Dendritic cell treated with granulocyte-macrophage colony-stimulating factor and Interleukin-4, amounts not matched to agents 40 ng/mL and 50 ng/mL, for 4 days (primary cell): ENCODE results near the gene PSMB9.

ENCODE experiments used
- H3K27ac Mint-ChIP-seq: one replicate; pipeline ENCODE4 v1.8.0; 2022; ENCODE audit warnings: mild to moderate bottlenecking, mixed read lengths
- H3K27me3 Mint-ChIP-seq: one replicate; pipeline ENCODE4 v1.8.0; 2022; ENCODE audit warnings: mild to moderate bottlenecking, mixed read lengths
- H3K36me3 Mint-ChIP-seq: one replicate; pipeline ENCODE4 v1.8.0; 2022; ENCODE audit warnings: low read depth, mixed read lengths
- H3K4me1 Mint-ChIP-seq: one replicate; pipeline ENCODE4 v1.8.0; 2022; ENCODE audit warnings: low read depth, mixed read lengths
- H3K4me3 Mint-ChIP-seq: one replicate; pipeline ENCODE4 v1.8.0; 2022; ENCODE audit warnings: mild to moderate bottlenecking, moderate library complexity, mixed read lengths
- H3K9me3 Mint-ChIP-seq: one replicate; pipeline ENCODE4 v1.8.0; 2022; ENCODE audit warnings: mixed read lengths
- intact Hi-C: fragments of 100-400 bp; cut with micrococcal nuclease; formaldehyde crosslinking; loops from one replicate; pipeline ENCODE4 v1.15.0; 2022

PSMB9 gene

GRCh38 chr6:32843979-32844838 lies 9.8 kb upstream of the PSMB9 start, which contains the start of gene PSMB8:
Gene PSMB8, minus strand, starts transcription at chr6:32844047. Its CDS starts 51 bp downstream, at chr6:32843996.
- Mint-ChIP-seq H3K36me3 (peaks cover 88% of the 10 kb centered on the region), H3K4me3 (peak within 1 kb of the TSS; percentile 91), H3K27ac (peak within 1 kb of the TSS; percentile 99), H3K27me3 (no peaks in the 10 kb centered on the region), H3K4me1 (peaks cover 82% of the 10 kb centered on the region), H3K9me3 (no peaks in the 10 kb centered on the region)
- intact Hi-C loops: loop anchor here (1.0 to 5.0 kb wide), 2 partner anchors 9 to 128 kb away; partner anchors contain the start of gene TAP1

GRCh38 chr6:32844839-32845383 lies 9.1 kb upstream of the PSMB9 start:
- no peaks in the 10 kb centered on the region for H3K27me3 Mint-ChIP-seq
- peak overlapping the region; percentile 91 for H3K4me3 Mint-ChIP-seq
- peaks cover 84% of the 10 kb centered on the region for H3K4me1 Mint-ChIP-seq
- H3K27ac Mint-ChIP-seq: peak overlapping the region; percentile 99
- peaks cover 94% of the 10 kb centered on the region for H3K36me3 Mint-ChIP-seq
- H3K9me3 Mint-ChIP-seq: no peaks in the 10 kb centered on the region
- intact Hi-C loops: loop anchor here (1.0 to 5.0 kb wide), 2 partner anchors 8 to 127 kb away; partner anchors contain the start of gene TAP1

- intact Hi-C loops: no loop called here
- Mint-ChIP-seq H3K36me3 (peaks cover 94% of the 10 kb centered on the region), H3K4me1 (peaks cover 84% of the 10 kb centered on the region), H3K27me3 (no peaks in the 10 kb centered on the region), H3K9me3 (no peaks in the 10 kb centered on the region), H3K27ac (peak overlapping the region; percentile 99), H3K4me3 (peak overlapping the region; percentile 91)
Measured at GRCh38 chr6:32845384-32845884, 8.6 kb upstream of the PSMB9 start.

DNA sequence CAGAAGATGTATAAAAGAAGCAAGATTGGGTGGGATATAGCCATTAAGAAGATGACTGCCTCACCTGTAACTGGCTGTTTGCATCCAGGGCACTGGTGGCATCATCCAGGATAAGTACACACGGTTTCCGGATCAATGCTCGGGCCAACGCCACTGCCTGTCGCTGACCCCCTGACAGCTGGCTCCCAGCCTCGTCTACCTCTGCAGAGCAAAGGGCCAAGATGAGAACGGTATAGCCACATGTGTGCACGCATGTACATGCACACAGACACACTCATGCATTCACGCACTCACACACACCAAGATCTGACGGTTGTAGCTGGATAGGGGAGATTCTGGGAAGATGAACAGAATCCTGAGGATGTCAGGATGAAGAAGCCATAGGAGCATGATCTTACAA lies 7.0 kb upstream of the PSMB9 start:
- Mint-ChIP-seq H3K36me3 (peaks cover 94% of the 10 kb centered on the region), H3K9me3 (no peaks in the 10 kb centered on the region), H3K27ac (no peak overlapping the region), H3K4me1 (peaks cover 84% of the 10 kb centered on the region), H3K4me3 (no peak overlapping the region), H3K27me3 (no peaks in the 10 kb centered on the region)
- intact Hi-C loops: no loop called here

DNA sequence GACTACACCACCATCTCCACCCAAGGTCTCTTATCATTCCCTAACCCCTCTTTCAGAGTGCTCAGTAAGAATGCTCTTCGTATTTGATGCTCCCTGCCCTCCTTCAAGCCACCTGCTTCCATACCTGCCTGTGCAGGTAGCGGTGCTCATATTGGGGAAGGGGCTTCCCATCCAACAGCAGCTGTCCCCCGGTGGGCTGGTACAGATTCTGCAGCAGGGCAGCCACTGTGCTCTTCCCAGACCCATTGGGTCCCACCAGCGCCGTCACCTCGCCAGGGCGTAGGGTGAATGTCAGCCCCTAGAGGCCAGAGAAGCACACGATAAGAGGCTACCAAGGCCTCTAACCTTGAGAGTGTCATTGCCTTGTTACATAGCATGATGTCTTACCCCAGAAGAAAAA lies 6.2 kb upstream of the PSMB9 start:
- H3K36me3 Mint-ChIP-seq: peaks cover 95% of the 10 kb centered on the region
- H3K27ac Mint-ChIP-seq: no peak overlapping the region
- H3K4me1 Mint-ChIP-seq: peaks cover 84% of the 10 kb centered on the region
- H3K27me3 Mint-ChIP-seq: no peaks in the 10 kb centered on the region
- H3K9me3 Mint-ChIP-seq: no peaks in the 10 kb centered on the region
- H3K4me3 Mint-ChIP-seq: no peak overlapping the region
- intact Hi-C loops: no loop called here

GRCh38 chr6:32849126-32849525 lies 4.9 kb upstream of the PSMB9 start:
- Mint-ChIP-seq H3K27ac (no peak overlapping the region), H3K9me3 (no peaks in the 10 kb centered on the region), H3K4me3 (no peak overlapping the region), H3K4me1 (peaks cover 76% of the 10 kb centered on the region), H3K27me3 (no peaks in the 10 kb centered on the region), H3K36me3 (peaks cover 99% of the 10 kb centered on the region)
- intact Hi-C loops: no loop called here

- H3K4me1 Mint-ChIP-seq: peaks cover 77% of the 10 kb centered on the region
- H3K27ac Mint-ChIP-seq: peak overlapping the region; percentile 1
- intact Hi-C loops: no loop called here
Measured at GRCh38 chr6:32851025-32851424, 3.0 kb upstream of the PSMB9 start.

GRCh38 chr6:32852018-32852843 lies 1.8 kb upstream of the PSMB9 start:
- peak overlapping the region; percentile 93 for H3K27ac Mint-ChIP-seq
- H3K36me3 Mint-ChIP-seq: peaks cover 90% of the 10 kb centered on the region
- H3K4me1 Mint-ChIP-seq: peaks cover 73% of the 10 kb centered on the region
- H3K4me3 Mint-ChIP-seq: peak overlapping the region; percentile 95
- no peaks in the 10 kb centered on the region for H3K27me3 Mint-ChIP-seq
- intact Hi-C loops: no loop called here
- H3K9me3 Mint-ChIP-seq: no peaks in the 10 kb centered on the region

More at GRCh38 chr6:32851025-32851424, 3.0 kb upstream of the PSMB9 start:
- Mint-ChIP-seq H3K27me3 (no peaks in the 10 kb centered on the region), H3K9me3 (no peaks in the 10 kb centered on the region), H3K36me3 (peaks cover 92% of the 10 kb centered on the region), H3K4me3 (no peak overlapping the region)

DNA sequence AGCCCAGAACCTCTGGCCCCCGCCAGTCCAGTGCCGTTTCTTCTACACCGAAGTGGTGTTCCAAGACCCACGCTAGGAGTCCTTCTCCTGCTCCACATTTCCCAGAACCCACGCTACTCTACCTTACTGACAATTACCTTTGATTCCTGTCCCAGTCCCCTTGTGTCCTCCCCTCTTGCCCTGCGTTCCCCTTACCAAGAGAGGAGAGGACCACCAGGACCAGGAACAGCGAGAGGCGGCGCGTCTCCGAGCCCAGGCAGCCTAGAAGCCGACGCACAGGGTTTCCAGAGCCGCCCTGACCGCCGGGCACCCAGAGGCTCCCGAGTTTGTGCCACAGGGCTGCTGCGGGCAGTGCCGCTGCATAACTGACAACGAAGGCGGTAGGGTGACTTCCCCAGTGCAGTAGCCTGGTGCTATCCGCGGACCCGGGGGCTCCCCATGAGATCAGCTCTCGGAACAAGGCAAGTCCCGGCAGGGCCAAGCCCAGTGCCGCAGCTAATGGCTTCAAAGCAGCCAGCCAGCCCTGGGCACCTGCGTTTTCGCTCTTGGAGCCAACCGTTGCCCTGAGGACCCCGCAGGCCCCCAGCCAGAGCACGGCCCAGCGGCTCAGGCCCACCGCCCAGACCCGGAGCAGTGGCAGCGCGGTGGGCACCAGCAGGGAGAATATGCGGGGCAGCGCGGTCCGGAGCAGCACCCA lies 1.0 kb upstream of the PSMB9 start:
- H3K27me3 Mint-ChIP-seq: no peaks in the 10 kb centered on the region
- intact Hi-C loops: loop anchor here (1.0 kb wide), 1 partner anchor 9 kb away; the partner anchor contains the start of gene PSMB8
- peak overlapping the region; percentile 93 for H3K27ac Mint-ChIP-seq
- H3K4me3 Mint-ChIP-seq: peak overlapping the region; percentile 95
- no peaks in the 10 kb centered on the region for H3K9me3 Mint-ChIP-seq
- H3K4me1 Mint-ChIP-seq: peaks cover 70% of the 10 kb centered on the region
- H3K36me3 Mint-ChIP-seq: peaks cover 90% of the 10 kb centered on the region

GRCh38 chr6:32854376-32855178 lies 585 bp downstream of the PSMB9 start:
- H3K27me3 Mint-ChIP-seq: no peaks in the 10 kb centered on the region
- peaks cover 90% of the 10 kb centered on the region for H3K36me3 Mint-ChIP-seq
- H3K4me1 Mint-ChIP-seq: peaks cover 69% of the 10 kb centered on the region
- H3K4me3 Mint-ChIP-seq: peak overlapping the region; percentile 95
- intact Hi-C loops: loop anchor here (2.0 kb wide), 1 partner anchor 16 kb away; the partner anchor contains the start of gene TAP2
- peak overlapping the region; percentile 93 for H3K27ac Mint-ChIP-seq
- H3K9me3 Mint-ChIP-seq: no peaks in the 10 kb centered on the region

- H3K27ac Mint-ChIP-seq: peak overlapping the region; percentile 93
- no peaks in the 10 kb centered on the region for H3K27me3 Mint-ChIP-seq
- H3K36me3 Mint-ChIP-seq: peaks cover 90% of the 10 kb centered on the region
- peak overlapping the region; percentile 95 for H3K4me3 Mint-ChIP-seq
- H3K9me3 Mint-ChIP-seq: no peaks in the 10 kb centered on the region
- intact Hi-C loops: loop anchor here (2.0 kb wide), 1 partner anchor 17 kb away; the partner anchor contains the start of gene TAP2
- peaks cover 64% of the 10 kb centered on the region for H3K4me1 Mint-ChIP-seq
Measured at GRCh38 chr6:32855467-32856174, 1.6 kb downstream of the PSMB9 start.
